Activated CD8-positive, alpha-beta memory T cell treated with anti-CD3 and anti-CD28 coated beads, Interleukin-2, amount 50 U/mL, for 1 hour (primary cell): Measurements from ENCODE around the gene ZBTB37.
"Not testable (repeated sequence)": the region's sequence is repeated elsewhere in the genome, so short reads cannot be mapped to it uniquely, and the experiment has no call there.

Experiments used
- DNase-seq: peaks from one replicate; pipeline ENCODE4 v3.0.0-alpha.2; 2020; ENCODE audit errors: extremely low read depth

ZBTB37 gene

DNA sequence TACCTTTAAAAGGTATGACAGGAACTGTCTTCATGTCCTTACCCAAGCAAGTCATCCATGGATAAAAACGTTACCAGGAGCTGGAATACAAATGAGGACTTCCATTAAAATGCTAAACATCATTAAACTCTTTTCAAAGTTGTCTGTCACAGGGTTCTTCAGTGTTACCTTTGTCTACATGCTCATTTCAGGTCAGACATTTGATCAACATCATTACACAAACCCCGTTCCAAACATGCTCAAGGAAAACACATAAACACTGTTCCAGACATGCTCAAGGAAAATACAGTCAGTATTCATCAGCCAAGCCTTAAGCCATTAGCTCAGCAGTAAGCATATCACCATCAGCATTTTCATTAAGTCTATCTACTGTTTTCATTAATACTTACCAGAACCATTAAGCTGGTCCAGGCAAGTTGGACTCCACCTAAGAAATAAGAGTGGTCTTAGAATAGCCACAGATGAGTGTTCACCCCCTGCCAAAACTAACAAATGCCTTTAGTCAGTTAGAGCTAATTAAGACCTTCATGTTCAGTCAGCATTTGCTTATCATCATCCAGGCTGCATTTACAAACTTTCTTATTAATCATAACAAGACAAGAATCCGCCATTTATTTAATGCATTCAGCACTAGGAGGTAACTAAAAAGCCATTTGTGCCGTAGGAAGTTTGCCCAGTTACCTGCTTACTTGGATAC lies 2.6 kb upstream of the ZBTB37 start:
- DNase-seq = no peak

DNA sequence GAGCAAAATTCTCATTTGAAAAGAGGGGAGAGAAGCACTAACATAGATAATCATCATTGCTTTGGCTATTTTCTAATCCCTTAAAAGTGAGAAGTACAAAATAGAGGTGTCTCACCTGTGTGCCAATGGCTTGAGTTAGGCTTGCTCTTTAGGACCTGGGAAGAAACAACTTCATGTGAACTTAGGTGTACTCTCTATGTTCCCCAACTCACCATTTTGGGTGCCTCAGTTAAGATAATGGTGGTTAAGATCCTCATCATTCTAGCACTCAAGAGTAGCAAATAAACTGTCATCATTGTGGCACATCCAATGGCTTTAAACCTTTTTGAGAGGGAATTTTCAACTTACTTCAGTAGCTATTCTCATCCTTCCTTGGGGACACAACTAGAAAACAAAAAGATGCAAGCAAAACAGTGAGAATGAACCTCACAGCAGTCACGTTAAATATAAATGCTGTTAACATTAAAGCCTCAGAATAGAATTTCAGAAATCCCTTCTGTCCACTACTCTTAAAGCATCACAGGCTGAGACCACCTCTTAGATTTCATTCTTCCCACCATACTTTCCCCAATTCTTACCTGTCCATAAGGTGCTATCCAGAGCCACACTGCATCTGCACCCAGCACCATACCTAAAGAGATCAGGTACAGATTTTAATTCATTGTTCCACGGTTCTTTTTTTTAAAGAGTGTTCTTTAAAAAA lies 1.6 kb upstream of the ZBTB37 start:
- no peak for DNase-seq

DNA sequence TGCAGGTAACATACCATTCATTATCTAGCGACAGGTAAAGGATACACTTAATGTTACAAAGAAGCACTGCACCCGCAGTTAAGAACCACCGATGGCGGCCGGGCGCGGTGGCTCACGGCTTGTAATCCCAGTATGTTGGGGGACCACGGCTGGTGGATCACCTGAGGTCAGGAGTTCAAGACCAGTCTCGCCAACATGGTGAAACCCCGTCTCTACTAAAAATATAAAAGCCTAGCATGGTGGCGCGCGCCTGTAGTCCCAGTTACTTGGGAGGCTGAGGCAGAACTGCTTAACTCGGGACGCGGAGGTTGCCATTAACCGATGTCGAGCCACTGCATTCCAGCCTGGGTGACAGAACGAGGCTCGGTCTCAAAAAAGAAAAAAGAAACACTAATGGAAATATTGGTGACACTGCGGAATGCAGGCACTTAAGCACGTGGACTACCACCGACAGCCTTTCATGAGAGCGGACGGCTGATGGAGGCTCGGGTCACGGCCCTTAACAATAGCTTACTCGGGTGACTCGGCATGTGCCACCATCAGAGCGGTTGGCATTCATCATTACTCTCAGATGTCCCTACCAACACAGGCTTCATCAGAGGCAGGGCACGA lies 933 bp upstream of the ZBTB37 start:
- DNase-seq = no peak

DNA sequence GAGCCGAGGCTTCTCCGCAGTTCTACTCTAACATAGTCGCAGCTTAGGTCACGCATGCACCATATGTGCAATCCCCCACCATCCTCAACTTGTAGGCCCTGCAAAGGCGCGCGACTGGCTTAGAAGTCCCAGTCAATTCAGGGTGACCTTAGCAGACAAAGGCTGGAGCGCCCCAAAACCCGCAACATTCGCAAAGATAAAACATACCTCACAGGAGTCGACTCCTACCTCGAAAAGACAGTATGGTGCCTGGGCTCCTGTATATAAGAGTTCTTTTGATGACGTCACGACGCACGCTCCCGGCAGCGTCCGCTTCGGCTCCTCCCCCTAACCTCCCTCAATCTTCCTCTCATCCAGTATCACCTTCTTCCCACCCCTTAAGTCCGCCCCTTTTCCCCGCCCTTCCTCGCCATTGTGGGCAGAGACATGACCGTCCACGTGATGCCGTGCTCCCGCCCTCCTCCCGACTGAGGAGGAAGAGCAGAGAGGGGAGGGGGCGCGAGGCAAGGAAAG lies 371 bp upstream of the ZBTB37 start, which contains the start of gene GAS5:
TSS of gene GAS5 (minus strand) at position 237 of the 513 bp plus-strand sequence.
- peak; percentile 99 for DNase-seq

DNA sequence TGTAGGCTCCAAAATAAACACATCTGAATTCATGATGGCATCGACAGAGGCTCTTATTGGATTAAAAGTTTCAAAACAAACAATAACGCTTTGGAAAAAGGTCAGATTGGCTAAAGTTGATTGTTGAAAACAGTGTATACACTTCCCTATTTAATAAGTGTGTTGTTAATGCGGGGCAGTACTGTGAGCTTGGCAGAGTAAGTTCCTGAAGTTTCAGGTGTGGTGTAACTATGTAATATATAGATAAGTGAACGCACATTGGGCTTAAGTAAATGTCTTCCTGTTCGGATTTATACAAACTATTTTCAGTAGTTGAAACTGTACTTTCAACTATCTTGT lies 810 bp downstream of the ZBTB37 start:
- no peak for DNase-seq

DNA sequence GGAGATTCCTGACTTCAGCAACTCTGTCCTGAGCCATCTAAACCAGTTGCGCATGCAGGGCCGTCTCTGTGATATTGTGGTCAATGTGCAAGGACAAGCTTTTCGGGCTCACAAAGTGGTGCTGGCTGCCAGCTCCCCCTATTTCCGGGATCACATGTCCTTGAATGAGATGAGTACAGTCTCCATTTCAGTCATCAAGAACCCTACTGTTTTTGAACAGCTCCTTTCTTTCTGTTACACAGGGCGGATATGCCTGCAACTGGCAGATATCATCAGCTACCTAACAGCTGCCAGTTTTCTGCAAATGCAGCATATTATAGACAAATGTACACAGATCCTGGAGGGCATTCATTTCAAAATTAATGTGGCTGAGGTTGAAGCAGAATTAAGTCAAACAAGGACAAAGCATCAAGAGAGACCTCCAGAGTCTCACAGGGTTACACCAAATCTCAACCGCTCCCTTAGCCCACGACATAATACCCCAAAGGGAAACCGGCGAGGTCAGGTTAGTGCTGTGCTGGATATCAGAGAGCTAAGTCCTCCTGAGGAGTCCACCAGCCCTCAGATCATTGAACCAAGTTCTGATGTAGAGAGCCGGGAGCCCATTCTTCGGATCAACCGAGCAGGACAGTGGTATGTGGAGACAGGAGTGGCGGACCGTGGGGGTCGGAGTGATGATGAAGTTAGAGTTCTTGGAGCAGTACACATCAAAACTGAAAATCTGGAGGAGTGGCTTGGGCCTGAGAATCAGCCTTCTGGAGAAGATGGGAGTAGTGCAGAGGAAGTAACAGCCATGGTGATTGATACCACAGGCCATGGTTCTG lies 2.3 kb downstream of the ZBTB37 start:
- no peak for DNase-seq

DNA sequence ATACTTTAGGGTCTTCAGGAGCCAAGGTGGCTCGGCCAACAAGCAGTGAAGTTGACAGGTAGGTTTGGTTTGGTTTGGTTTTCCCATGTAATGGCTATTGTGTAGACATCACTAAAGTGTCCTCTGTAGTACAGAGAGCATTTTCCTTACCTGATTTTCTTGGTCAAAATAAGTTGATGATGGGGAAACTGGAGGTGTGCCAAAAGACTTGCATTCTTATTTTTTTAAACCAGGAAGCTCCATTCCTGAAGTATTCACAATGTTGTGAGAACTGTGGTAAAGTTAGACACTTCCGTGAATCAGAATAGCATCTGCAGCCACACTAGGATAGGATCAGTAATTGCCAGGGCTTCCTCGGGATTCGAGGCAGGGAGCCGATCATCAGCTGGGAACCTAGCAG lies 2.9 kb downstream of the ZBTB37 start:
- DNase-seq = no peak

DNA sequence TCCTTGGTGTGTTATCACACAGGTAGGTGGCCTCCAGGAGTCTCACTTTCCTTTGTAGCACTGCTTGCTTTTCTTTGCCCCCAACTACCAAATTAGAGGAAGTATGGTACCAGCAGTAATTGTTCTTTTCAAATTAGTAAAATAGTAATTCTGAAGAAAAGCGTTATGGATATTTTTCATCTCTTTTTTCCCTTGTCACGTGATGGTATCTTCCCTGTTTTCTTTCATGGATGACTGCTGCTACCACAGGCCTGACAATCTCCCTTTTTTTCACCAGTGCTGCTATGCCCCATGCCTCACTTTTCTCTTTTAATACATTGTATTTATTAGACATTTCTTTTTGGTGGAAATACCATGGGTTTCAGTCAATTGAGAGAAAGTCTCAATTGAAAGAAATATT lies 3.3 kb downstream of the ZBTB37 start:
- DNase-seq = no peak

DNA sequence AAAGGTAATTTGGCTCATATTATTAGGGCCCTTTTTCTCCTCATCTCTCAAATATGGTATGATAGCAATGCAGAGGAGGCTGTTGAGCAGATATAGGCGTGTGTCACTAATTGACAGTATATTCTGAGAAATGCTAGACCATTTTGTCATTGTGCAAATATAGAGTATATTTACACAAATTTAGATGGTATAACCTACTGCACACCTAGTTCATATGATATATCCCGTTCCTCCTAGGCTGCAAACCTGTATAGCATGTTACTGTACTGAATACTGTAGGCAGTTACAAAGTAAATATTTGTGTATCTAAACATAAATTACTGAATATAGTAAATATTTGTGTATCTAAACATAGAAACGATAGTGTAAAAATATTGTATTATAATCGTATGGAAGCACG lies 8.6 kb downstream of the ZBTB37 start:
- no peak for DNase-seq

DNA sequence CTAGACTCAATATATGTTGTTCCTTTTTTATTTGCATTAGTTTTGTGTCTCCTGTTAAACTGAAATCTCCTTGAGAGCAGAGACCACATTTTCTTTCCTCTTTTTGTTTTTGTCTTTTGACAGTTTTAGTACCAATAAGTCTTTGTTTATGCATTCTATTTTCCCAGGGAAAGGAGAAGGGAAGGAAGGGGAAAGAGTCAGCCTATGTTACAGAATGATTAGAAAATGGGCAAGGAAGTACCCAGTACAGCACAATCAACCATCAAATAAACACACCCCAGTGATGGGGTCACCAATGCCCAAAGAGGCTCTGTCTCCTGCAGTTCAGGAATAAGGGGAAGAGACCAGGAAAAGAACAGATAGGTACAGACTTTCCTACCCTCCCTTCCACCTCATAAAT lies 10.1 kb downstream of the ZBTB37 start:
- no peak for DNase-seq

DNA sequence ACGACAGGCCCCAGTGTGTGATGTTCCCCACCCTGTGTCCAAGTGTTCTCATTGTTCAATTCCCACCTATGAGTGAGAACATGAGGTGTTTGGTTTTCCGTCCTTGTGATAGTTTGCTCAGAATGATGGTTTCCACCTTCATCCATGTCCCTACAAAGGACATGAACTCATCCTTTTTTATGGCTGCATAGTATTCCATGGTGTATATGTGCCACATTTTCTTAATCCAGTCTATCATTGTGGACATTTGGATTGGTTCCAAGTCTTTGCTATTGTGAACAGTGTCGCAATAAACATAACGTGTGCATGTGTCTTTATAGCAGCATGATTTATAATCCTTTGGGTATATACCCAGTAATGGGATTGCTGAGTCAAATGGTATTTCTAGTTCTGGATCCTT lies 12.9 kb downstream of the ZBTB37 start:
- not testable (repeated sequence) for DNase-seq

DNA sequence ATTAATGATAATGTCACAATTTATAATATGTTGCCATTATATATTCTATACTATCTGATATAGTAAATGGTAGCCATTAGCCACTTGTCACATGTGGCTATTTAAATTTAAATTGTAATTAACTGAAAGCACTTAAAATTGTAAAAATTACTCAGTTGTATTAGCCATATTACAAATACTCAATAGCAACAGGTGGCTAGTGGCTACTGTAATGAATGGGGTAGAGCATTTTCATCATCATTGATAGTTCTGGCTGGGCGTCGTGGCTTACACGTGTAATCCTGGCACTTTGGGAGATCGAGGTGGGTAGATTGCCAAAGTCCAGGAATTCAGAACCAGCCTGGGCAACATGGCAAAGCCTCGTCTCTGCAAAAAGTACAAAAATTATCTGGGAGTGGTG lies 16.5 kb downstream of the ZBTB37 start:
- no peak for DNase-seq

DNA sequence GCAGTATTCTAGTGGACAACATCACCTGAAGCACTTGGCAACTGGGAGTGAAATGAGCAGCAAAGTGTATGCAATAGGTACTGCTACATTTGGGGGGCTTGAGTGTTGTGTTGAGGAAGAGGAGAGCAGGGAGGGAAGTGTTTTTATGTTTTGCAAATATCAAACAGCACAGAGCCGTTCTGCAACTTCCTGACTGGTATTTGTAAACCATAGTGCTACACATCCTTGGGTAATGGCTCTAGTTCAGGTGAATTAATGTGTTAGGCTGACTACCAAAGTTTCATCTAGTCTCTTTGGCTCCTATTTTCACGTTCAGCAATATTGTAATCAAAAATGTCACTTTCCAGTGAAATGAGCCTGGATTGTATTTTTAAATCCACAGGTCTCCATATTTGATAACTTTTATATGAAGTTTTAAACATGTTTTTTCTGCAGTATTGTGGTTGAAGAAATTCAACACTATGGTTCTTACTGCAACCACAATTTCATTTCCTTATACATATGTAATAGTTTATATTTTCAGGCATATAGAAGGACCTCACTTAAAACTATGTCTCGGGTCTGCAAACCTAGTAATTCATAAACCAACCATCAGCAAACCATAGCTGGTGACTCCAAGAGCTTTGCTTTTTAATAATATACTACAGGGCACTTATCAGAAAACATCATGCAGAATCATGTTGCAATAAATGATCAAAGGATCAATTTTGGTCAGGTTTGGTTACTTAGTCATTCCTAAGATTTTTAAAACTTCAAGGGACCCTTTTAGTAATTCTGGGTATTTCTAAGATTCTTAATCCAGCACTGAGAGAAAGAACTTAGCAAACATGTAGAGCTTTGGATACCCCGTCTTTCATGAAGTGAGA lies 18.8 kb downstream of the ZBTB37 start:
- no peak for DNase-seq

DNA sequence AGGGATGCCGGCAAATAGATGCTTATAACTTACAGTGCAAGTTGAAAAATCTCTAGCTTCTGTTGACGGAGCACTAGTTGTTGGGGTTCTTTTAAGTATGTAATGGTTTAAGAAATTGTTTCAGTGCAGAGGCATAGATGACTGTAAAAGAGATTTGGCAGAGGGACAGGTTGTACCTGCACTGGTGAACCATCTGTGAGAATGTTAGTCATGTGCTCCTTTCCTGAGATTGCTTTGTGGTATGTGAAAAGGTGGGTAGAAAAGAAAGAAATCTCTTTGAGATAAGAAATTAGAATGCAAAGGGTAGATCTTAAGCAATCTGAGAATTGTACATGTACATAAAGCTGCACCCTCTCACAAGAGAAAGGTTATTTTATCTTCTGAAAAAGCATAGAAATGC lies 19.4 kb downstream of the ZBTB37 start:
- no peak for DNase-seq

DNA sequence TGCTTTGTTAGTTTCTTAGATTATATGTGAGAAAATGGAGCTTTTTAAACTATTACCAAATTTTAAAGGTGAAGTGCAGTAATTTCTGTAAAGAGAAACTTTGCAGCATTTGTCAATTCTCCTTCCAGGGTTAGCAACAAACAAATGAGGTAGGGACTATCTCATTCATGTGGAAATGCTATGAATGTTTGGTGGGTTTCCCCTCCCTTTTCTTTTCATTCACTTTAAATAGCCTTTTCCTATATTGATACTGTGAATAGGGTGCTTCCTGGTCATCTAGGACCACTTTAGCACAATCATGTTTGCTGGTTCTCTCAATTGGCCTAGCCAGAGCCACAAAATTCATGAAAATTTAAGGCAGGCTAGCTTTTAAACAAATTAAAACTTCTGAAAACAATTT lies 20.6 kb downstream of the ZBTB37 start:
- DNase-seq = no peak

DNA sequence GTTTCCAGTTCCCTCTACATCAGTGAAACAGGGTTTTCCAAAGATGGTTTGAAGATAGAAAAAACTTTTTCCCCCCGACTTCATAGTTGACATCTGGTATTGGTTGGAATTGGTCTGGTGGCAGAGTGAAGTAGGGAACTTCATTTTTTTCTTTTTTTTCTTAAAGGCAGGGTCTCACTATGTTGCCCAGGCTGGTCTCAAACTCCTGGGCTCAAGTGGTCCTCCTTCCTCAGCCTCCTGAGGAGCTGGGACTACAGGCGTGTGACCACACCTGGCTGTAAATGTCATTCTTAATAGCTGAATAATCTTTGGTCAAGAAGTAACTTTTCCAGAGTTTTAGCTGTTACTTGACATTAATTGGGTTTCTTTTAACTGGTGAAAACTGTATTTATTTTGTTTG lies 21.7 kb downstream of the ZBTB37 start:
- no peak for DNase-seq

DNA sequence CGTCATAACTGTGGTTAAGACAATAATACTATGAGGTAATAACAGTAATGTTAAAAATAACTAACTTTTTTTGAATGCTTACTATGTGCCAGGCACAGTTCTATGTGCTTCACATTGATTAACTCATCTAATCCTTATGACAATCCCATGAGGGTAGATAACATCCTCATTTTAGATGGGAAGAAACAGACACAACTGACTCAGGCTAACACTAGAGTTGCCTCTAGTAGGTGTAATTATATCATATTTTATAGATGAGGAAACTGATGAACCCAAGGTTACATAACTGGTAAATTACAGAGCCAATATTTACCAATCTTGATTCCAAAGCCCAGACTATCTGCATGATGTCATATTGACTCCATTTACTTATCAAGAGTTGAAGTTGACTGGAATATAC lies 25.4 kb downstream of the ZBTB37 start:
- no peak for DNase-seq

DNA sequence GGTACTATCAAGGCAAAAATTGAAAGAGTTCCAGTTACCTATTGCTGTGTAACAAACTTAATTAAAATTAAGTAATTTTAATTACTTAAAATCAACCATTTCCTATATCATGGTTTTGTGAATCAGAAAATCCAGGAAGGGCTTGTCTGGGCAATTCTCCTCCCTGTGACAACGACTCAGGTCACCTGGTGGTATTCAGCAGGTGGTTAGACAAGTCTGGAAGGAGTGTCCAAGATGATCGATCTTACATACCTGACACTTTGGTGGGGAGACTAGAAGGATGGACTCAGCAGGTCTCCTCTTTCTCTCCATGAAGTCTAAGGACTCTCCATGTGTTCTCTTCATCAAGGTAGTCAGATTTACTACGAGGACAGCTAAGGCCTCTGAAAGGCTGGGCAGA lies 26.0 kb downstream of the ZBTB37 start:
- no peak for DNase-seq

DNA sequence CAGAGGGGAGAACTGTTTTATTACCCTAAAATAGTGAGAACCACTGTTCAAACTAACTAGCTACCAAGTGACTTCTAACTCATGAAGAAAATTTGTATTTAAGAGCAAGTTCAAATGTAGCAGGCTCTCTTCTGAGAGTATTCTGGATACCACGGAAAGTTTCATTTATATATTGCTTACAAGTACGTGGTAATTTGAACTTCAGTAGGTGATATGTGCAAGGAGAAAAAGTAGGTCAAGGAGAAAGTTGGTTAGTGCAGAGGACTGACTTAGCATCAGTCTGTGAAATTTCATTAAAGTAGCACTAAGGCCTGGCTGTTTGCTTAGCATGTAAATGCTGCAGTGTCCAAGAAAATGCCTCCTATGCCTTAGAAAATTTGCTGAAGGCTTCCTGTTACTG lies 32.2 kb downstream of the ZBTB37 start:
- DNase-seq = no peak

DNA sequence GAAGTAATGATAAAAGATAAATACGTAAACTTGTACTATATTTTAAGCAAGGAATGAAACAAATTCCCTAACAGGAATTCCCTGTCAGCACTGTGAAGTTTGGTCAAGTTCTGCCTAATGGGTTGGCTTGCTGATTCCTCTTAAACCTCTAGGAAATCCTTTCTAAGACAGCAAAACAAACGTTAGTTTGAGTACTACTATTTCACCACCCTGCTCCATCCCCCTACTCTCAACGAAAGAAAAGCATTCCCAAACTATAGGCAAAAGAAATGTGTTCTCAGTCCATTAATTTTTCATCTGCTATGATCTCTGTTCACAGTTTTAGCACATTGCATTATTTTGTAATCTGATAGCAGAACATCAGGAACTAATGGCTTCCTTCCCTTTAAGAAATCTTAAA lies 32.8 kb downstream of the ZBTB37 start:
- no peak for DNase-seq

DNA sequence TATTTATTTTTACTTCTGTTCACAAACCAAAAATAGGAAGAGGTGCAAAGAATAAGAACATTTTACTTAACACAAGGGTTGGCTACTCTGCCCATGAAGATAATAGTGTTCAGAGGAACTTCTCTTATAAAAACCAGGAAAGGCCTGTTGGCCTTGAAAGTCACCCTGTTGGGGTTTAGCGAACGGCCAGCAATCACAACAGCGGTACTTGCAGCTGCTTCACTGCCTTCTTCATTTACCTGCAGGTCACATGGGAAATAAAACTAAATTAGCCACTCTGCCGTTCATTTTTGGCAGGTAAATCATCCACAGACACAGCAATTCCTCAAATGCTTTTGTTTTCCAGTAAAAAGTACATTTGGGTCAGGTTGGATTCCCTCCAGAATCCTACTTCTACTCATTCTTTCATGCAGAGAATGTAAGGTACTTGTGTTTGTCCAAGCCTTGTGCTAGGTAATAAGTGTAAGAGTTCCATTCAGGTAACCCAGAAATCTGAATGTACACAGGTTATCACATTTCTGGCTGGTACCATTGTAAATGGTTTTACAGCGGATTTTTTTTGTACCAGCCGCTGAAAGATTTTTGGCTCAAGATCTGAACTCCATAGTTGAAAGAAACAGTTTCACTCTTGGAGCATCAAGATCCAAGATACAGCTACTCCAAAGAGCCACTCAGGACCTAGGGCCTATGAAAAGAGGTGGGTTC lies 35.8 kb downstream of the ZBTB37 start:
- no peak for DNase-seq
